Mesendoderm (in vitro differentiated cells): ENCODE results near the gene SCUBE1.

Experiments
- DNase-seq: peaks from one replicate; pipeline ENCODE4 v3.0.0; 2013
- H2AK5ac ChIP-seq: 2 replicates; pipeline ENCODE4 v1.6.1; 2013; ENCODE audit warnings: low read length, inconsistent platforms
- H2BK120ac ChIP-seq: 2 replicates; pipeline ENCODE4 v1.6.1; 2013; ENCODE audit warnings: low read depth, mild to moderate bottlenecking, low read length, moderate library complexity, mixed read lengths
- H2BK15ac ChIP-seq: replicated peaks from 2 replicates; pipeline ENCODE4 v1.6.1; 2013; ENCODE audit warnings: low read depth, mild to moderate bottlenecking, moderate library complexity
- H2BK5ac ChIP-seq: 2 replicates; pipeline ENCODE4 v1.6.1; 2013; ENCODE audit warnings: low read length, inconsistent platforms
- H3K18ac ChIP-seq: 2 replicates; pipeline ENCODE4 v1.6.1; 2013; ENCODE audit warnings: mild to moderate bottlenecking, low read length, mixed read lengths
- H3K23ac ChIP-seq: one replicate; pipeline ENCODE4 v1.6.1; 2013; ENCODE audit warnings: low read length
- H3K27ac ChIP-seq: 2 replicates; pipeline ENCODE4 v1.5.1; 2013; ENCODE audit warnings: low read depth, mild to moderate bottlenecking, inconsistent platforms, low read length, moderate library complexity
- H3K27me3 ChIP-seq: 2 replicates; pipeline ENCODE4 v1.6.1; 2013; ENCODE audit warnings: low read length, control low read depth, mild to moderate bottlenecking, inconsistent platforms; ENCODE audit not compliant: insufficient read depth, poor library complexity
- H3K36me3 ChIP-seq: 2 replicates; pipeline ENCODE4 v1.6.1; 2013; ENCODE audit warnings: low read length, inconsistent platforms; ENCODE audit not compliant: control insufficient read depth, insufficient read depth
- H3K4ac ChIP-seq: one replicate; pipeline ENCODE4 v1.6.1; 2013; ENCODE audit warnings: low read depth, mild to moderate bottlenecking, low read length, moderate library complexity
- H3K4me1 ChIP-seq: 2 replicates; pipeline ENCODE4 v1.6.1; 2013; ENCODE audit warnings: low read depth, low read length, inconsistent platforms; ENCODE audit not compliant: control insufficient read depth
- H3K4me2 ChIP-seq: 2 replicates; pipeline ENCODE4 v1.6.1; 2013; ENCODE audit warnings: low read length
- H3K4me3 ChIP-seq: 2 replicates; pipeline ENCODE4 v1.5.1; 2013; ENCODE audit warnings: mild to moderate bottlenecking, low read length
- H3K56ac ChIP-seq: one replicate; pipeline ENCODE4 v1.6.1; 2013; ENCODE audit warnings: low read length
- H3K79me1 ChIP-seq: 2 replicates; pipeline ENCODE4 v1.6.1; 2013; ENCODE audit warnings: low read length, inconsistent platforms
- H3K79me2 ChIP-seq: 2 replicates; pipeline ENCODE4 v1.6.1; 2013; ENCODE audit warnings: mild to moderate bottlenecking, low read length; ENCODE audit not compliant: control insufficient read depth, insufficient read depth
- H3K9ac ChIP-seq: 2 replicates; pipeline ENCODE4 v1.6.1; 2013; ENCODE audit warnings: low read length, inconsistent platforms
- H4K5ac ChIP-seq: one replicate; pipeline ENCODE4 v1.6.1; 2013; ENCODE audit warnings: low read length
- H4K8ac ChIP-seq: one replicate; pipeline ENCODE4 v1.6.1; 2013; ENCODE audit warnings: low read depth, mild to moderate bottlenecking, control low read depth, low read length, moderate library complexity
- WGBS: extraction: QIAGEN DNeasy Blood & Tissue Kit; methylation state at CpG from one replicate; pipeline ENCODE4 v1.1.7; 2013; ENCODE audit warnings: low lambda C conversion rate, missing lambda C conversion rate; ENCODE audit not compliant: insufficient coverage; ENCODE audit errors: extremely low coverage; 5-methylcytosine and 5-hydroxymethylcytosine counted together

The SCUBE1 gene

GRCh38 chr22:43293655-43294392, 49.3 kb downstream of the SCUBE1 start:
- DNase-seq, result peak; percentile 48
- no peaks in the 10 kb centered on the region for H3K4me1 ChIP-seq
- WGBS, result no CpG with 5 or more reads among the region's 15 CpGs

GRCh38 chr22:43293259-43293654, 49.9 kb downstream of the SCUBE1 start:
- Histone ChIP-seq H3K36me3 (no peaks in the 10 kb centered on the region), H3K9ac (no peak overlapping the region), H3K18ac (no peak overlapping the region), H2AK5ac (no peak overlapping the region), H3K27me3 (no peaks in the 10 kb centered on the region), H4K8ac (no peak overlapping the region), H3K4me1 (no peaks in the 10 kb centered on the region), H3K56ac (no peak overlapping the region), H2BK15ac (no peak overlapping the region), H3K79me2 (no peaks in the 10 kb centered on the region), H2BK5ac (no peak overlapping the region), H3K23ac (no peak overlapping the region), H4K5ac (no peak overlapping the region), H3K4me3 (no peak overlapping the region), H2BK120ac (no peak overlapping the region), H3K4ac (no peak overlapping the region), H3K4me2 (no peak overlapping the region), H3K79me1 (no peaks in the 10 kb centered on the region), H3K27ac (no peak overlapping the region)
- no CpG with 5 or more reads among the region's 17 CpGs for WGBS
- no peak for DNase-seq

More at GRCh38 chr22:43293655-43294392, 49.3 kb downstream of the SCUBE1 start:
- no peak overlapping the region for H3K4ac ChIP-seq
- no peak overlapping the region for H3K23ac ChIP-seq
- no peak overlapping the region for H4K5ac ChIP-seq
- no peak overlapping the region for H3K56ac ChIP-seq
- H3K79me2 ChIP-seq, result no peaks in the 10 kb centered on the region
- no peaks in the 10 kb centered on the region for H3K36me3 ChIP-seq
- no peak overlapping the region for H3K4me2 ChIP-seq
- H2BK120ac ChIP-seq, result no peak overlapping the region
- no peaks in the 10 kb centered on the region for H3K79me1 ChIP-seq
- no peak overlapping the region for H3K18ac ChIP-seq
- H3K4me3 ChIP-seq, result no peak overlapping the region
- no peak overlapping the region for H3K9ac ChIP-seq
- no peak overlapping the region for H3K27ac ChIP-seq
- H2BK5ac ChIP-seq, result no peak overlapping the region
- H3K27me3 ChIP-seq, result no peaks in the 10 kb centered on the region
- no peak overlapping the region for H2AK5ac ChIP-seq
- no peak overlapping the region for H4K8ac ChIP-seq
- no peak overlapping the region for H2BK15ac ChIP-seq

GRCh38 chr22:43292630-43293018, 50.5 kb downstream of the SCUBE1 start:
- no peak overlapping the region for H2AK5ac ChIP-seq
- H3K4me2 ChIP-seq, result no peak overlapping the region
- H4K8ac ChIP-seq, result no peak overlapping the region
- no peaks in the 10 kb centered on the region for H3K79me1 ChIP-seq
- no peaks in the 10 kb centered on the region for H3K36me3 ChIP-seq
- no peaks in the 10 kb centered on the region for H3K4me1 ChIP-seq
- H3K18ac ChIP-seq, result no peak overlapping the region
- H3K9ac ChIP-seq, result no peak overlapping the region
- no peak overlapping the region for H3K4ac ChIP-seq
- H2BK5ac ChIP-seq, result no peak overlapping the region
- no peak overlapping the region for H3K4me3 ChIP-seq
- no peak overlapping the region for H2BK120ac ChIP-seq
- H3K27ac ChIP-seq, result no peak overlapping the region
- no peaks in the 10 kb centered on the region for H3K27me3 ChIP-seq
- DNase-seq, result no peak
- H4K5ac ChIP-seq, result no peak overlapping the region
- H2BK15ac ChIP-seq, result no peak overlapping the region
- H3K56ac ChIP-seq, result no peak overlapping the region
- no peaks in the 10 kb centered on the region for H3K79me2 ChIP-seq
- no peak overlapping the region for H3K23ac ChIP-seq
- no CpG with 5 or more reads among the region's 9 CpGs for WGBS

DNA sequence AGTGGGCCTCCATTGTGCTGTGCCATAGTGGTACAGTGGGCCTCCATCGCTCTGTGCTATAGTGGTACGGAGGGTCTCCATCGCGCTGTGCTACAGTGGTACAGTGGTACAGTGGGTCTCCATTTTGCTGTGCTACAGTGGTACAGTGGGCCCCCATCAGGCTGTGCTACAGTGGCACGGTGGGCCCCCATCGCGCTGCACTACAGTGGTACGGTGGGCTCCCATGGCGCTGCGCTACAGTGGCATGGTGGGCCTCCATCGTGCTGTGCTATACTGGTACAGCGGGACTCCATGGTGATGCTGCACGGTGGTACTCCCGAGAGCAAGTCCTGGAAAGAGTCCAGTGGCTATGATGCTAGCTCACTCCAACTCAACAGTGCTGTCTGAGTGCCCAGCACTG, 51.8 kb downstream of the SCUBE1 start:
- H2BK15ac ChIP-seq, result no peak overlapping the region
- H3K4me1 ChIP-seq, result no peaks in the 10 kb centered on the region
- H2BK120ac ChIP-seq, result no peak overlapping the region
- H3K23ac ChIP-seq, result no peak overlapping the region
- no peak overlapping the region for H3K18ac ChIP-seq
- no peak overlapping the region for H2AK5ac ChIP-seq
- H3K56ac ChIP-seq, result no peak overlapping the region
- no peaks in the 10 kb centered on the region for H3K79me1 ChIP-seq
- no peak overlapping the region for H3K27ac ChIP-seq
- H4K8ac ChIP-seq, result no peak overlapping the region
- H4K5ac ChIP-seq, result no peak overlapping the region
- H3K27me3 ChIP-seq, result no peaks in the 10 kb centered on the region
- no peak overlapping the region for H3K9ac ChIP-seq
- no peaks in the 10 kb centered on the region for H3K79me2 ChIP-seq
- no peak overlapping the region for H3K4me2 ChIP-seq
- H2BK5ac ChIP-seq, result no peak overlapping the region
- DNase-seq, result no peak
- no peak overlapping the region for H3K4ac ChIP-seq
- WGBS, result no CpG with 5 or more reads among the region's 14 CpGs
- H3K36me3 ChIP-seq, result no peaks in the 10 kb centered on the region
- no peak overlapping the region for H3K4me3 ChIP-seq

GRCh38 chr22:43289976-43290721, 53.0 kb downstream of the SCUBE1 start:
- WGBS, result no CpG with 5 or more reads among the region's 10 CpGs

More at GRCh38 chr22:43289976-43290721, 53.0 kb downstream of the SCUBE1 start:
- Histone ChIP-seq H3K23ac (no peak overlapping the region), H2BK120ac (no peak overlapping the region), H3K79me1 (no peaks in the 10 kb centered on the region), H2AK5ac (no peak overlapping the region), H3K4me1 (no peaks in the 10 kb centered on the region), H3K56ac (no peak overlapping the region), H2BK5ac (no peak overlapping the region), H3K27ac (no peak overlapping the region), H3K27me3 (no peaks in the 10 kb centered on the region), H2BK15ac (no peak overlapping the region), H4K5ac (no peak overlapping the region), H3K9ac (no peak overlapping the region), H4K8ac (no peak overlapping the region), H3K79me2 (no peaks in the 10 kb centered on the region), H3K18ac (no peak overlapping the region), H3K4ac (no peak overlapping the region), H3K4me3 (no peak overlapping the region), H3K36me3 (no peaks in the 10 kb centered on the region), H3K4me2 (no peak overlapping the region)
- DNase-seq, result no peak
